PFSK-1 (cell line): Measurements from ENCODE around the gene U2SURP.

Source experiments
- FOXP2 ChIP-seq: optimal IDR thresholded peaks from 2 replicates; pipeline ENCODE3; 2011; ENCODE audit warnings: borderline replicate concordance, control low read depth, inconsistent platforms; ENCODE audit not compliant: insufficient read depth; ENCODE audit errors: extremely low read length, extremely low read depth
- POLR2AphosphoS5 ChIP-seq: IDR thresholded peaks from 2 replicates; pipeline ENCODE4 v1.6.1; 2012; ENCODE audit warnings: low read depth, mild to moderate bottlenecking, control low read depth, low read length, moderate library complexity
- REST ChIP-seq, 2 experiments: IDR thresholded peaks; 2 replicates each; pipeline versions ENCODE4 v1.6.1 to v1.8.0; 2011 to 2012; ENCODE audit warnings: low read depth in 2 of 2, low read length in 2 of 2, control low read depth in 1 of 2, inconsistent platforms in 1 of 2, mild to moderate bottlenecking in 1 of 2, moderate library complexity in 1 of 2; ENCODE audit not compliant: insufficient read depth in 1 of 2
- SIN3A ChIP-seq: IDR thresholded peaks from 2 replicates; pipeline ENCODE4 v1.6.1; 2012; ENCODE audit warnings: mild to moderate bottlenecking, low read length, moderate library complexity, borderline replicate concordance; ENCODE audit not compliant: insufficient read depth
- TAF1 ChIP-seq: IDR thresholded peaks from 2 replicates; pipeline ENCODE4 v1.6.1; 2012; ENCODE audit warnings: low read length, control low read depth, borderline replicate concordance; ENCODE audit not compliant: insufficient read depth

U2SURP gene

GRCh38 chr3:143014921-143015320 is 13.6 kb downstream of the U2SURP start:
- TF ChIP-seq TAF1 (no peak), REST (IDR thresholded peaks at IDR 0.05; ENCODE audit: insufficient read depth in 1 of 2, low read depth in 2 of 2, low read length in 2 of 2) (no peak)

GRCh38 chr3:143016321-143016972 is 15.1 kb downstream of the U2SURP start:
- no peak for TF ChIP-seq REST (IDR thresholded peaks at IDR 0.05; ENCODE audit: insufficient read depth in 1 of 2, low read depth in 2 of 2, low read length in 2 of 2)
- no peak for TF ChIP-seq SIN3A
- TF ChIP-seq FOXP2, result no peak
- no peak for TF ChIP-seq POLR2AphosphoS5
- TF ChIP-seq TAF1, result no peak

GRCh38 chr3:143024351-143024960 is 23.1 kb downstream of the U2SURP start:
- TF ChIP-seq POLR2AphosphoS5, result no peak
- no peak for TF ChIP-seq TAF1
- no peak for TF ChIP-seq FOXP2
- TF ChIP-seq SIN3A, result no peak
- TF ChIP-seq REST (IDR thresholded peaks at IDR 0.05; ENCODE audit: insufficient read depth in 1 of 2, low read depth in 2 of 2, low read length in 2 of 2), result no peak

DNA sequence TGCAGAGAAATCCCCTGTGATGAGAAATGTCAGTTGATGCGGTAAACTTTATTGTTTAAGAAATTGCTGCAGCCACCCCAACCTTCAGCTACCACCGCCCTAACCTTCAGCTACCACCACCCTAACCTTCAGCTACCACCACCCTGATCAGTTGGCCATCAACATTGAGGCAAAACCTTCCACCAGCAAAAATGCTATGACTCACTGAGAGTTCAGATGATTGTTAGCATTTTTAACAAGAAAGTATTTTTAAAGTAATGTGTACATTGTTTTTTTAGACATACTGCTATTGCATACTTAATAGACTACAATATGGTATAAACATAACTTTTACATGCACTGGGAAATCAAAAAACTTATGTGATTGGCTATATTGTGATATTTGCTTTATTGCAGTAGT is 30.0 kb downstream of the U2SURP start:
- TF ChIP-seq REST (IDR thresholded peaks at IDR 0.05; ENCODE audit: insufficient read depth in 1 of 2, low read depth in 2 of 2, low read length in 2 of 2) (no peak), POLR2AphosphoS5 (no peak), SIN3A (no peak), FOXP2 (no peak), TAF1 (no peak)
